GM10248 (cell line): ENCODE results near the gene DGKG.

Source experiments
- CTCF ChIA-PET: fragments of 300-600 bp; sonication (Branson Sonifier 250); formaldehyde crosslinking; extraction: SDS; loops from one replicate; lab custom pipeline; 2021; ENCODE audit warnings: antibody characterized with exemption; lab: Yijun Ruan, JAX
- POLR2A ChIA-PET: fragments of 350-650 bp; sonication (Branson Sonifier 250); formaldehyde crosslinking; extraction: SDS; loops from one replicate; lab custom pipeline; 2020; ENCODE audit warnings: antibody characterized with exemption; lab: Yijun Ruan, JAX
- DNase-seq: peaks from one replicate; pipeline ENCODE4 v3.0.0; 2012; ENCODE audit errors: extremely low spot score
- CTCF ChIP-seq: IDR thresholded peaks from 2 replicates; pipeline ENCODE4 v1.5.1; 2012; ENCODE audit warnings: mild to moderate bottlenecking, low read depth; ENCODE audit errors: extremely low read depth, missing control alignments, control extremely low read depth

DGKG gene

GRCh38 chr3:186213946-186214345 lies 148.1 kb downstream of the DGKG start:
- no peak for DNase-seq
- TF ChIP-seq CTCF, result no peak
- CTCF ChIA-PET, result interaction anchor here (1.1 to 5.2 kb wide), 6 partner anchors 12 to 326 kb away, joined by 3 to 29 read pairs (median 5); no protein-coding TSS in a partner anchor
- POLR2A ChIA-PET, result no interaction called here

- DNase-seq, result no peak
- ChIA-PET POLR2A (no interaction called here), CTCF (interaction anchor here (1.0 to 1.7 kb wide), 5 partner anchors 8 to 403 kb away, joined by 3 to 6 read pairs (median 4); no protein-coding TSS in a partner anchor)
- no peak for TF ChIP-seq CTCF
Observed at GRCh38 chr3:186212611-186213010, 149.4 kb downstream of the DGKG start.

GRCh38 chr3:186210852-186211500 lies 151.1 kb downstream of the DGKG start:
- CTCF ChIA-PET, result interaction anchor here (0.9 to 2.6 kb wide), 10 partner anchors 10 to 404 kb away, joined by 3 to 11 read pairs (median 4); no protein-coding TSS in a partner anchor
- no peak for TF ChIP-seq CTCF
- POLR2A ChIA-PET, result no interaction called here
- no peak for DNase-seq

GRCh38 chr3:186209810-186210752 lies 152.0 kb downstream of the DGKG start:
- CTCF ChIA-PET, result interaction anchor here (0.9 to 2.6 kb wide), 12 partner anchors 9 to 330 kb away, joined by 3 to 11 read pairs (median 3); no protein-coding TSS in a partner anchor
- peak; percentile 46 for DNase-seq
- POLR2A ChIA-PET, result interaction anchor here (0.5 kb wide), 1 partner anchor 544 kb away, joined by 5 read pairs; no protein-coding TSS in a partner anchor
- no peak for TF ChIP-seq CTCF

GRCh38 chr3:186208296-186208989 lies 153.6 kb downstream of the DGKG start:
- no peak for DNase-seq
- TF ChIP-seq CTCF, result peak; percentile 9
- ChIA-PET CTCF (interaction anchor here (0.8 to 2.7 kb wide), 6 partner anchors 9 to 265 kb away, joined by 3 to 11 read pairs (median 4); no protein-coding TSS in a partner anchor), POLR2A (no interaction called here)
